Loucy (cell line): ENCODE results near the gene CCDC186.

Experiments
- H2AFZ ChIP-seq: fragments of 200-600 bp; sonication (generic); 2 replicates; pipeline ENCODE4 v1.6.0; 2016; ENCODE audit warnings: antibody characterized with exemption, mild to moderate bottlenecking, low read length, moderate library complexity
- H3F3A ChIP-seq: fragments of 200-600 bp; 2 replicates; pipeline ENCODE4 v1.6.0; 2016; ENCODE audit warnings: antibody characterized with exemption, low read depth, mild to moderate bottlenecking
- H3K27me3 ChIP-seq: fragments of 200-600 bp; sonication (generic); 2 replicates; pipeline ENCODE4 v1.6.1; 2014; ENCODE audit warnings: low read length, mild to moderate bottlenecking; ENCODE audit not compliant: insufficient read depth, poor library complexity, severe bottlenecking
- H3K36me3 ChIP-seq: fragments of 200-600 bp; sonication (generic); 2 replicates; pipeline ENCODE4 v1.6.1; 2016; ENCODE audit warnings: low read length; ENCODE audit not compliant: insufficient read depth
- H3K4me1 ChIP-seq: fragments of 200-600 bp; sonication (generic); 2 replicates; pipeline ENCODE4 v1.5.1; 2014; ENCODE audit warnings: low read length, mild to moderate bottlenecking; ENCODE audit not compliant: insufficient read depth, poor library complexity, severe bottlenecking
- H3K4me2 ChIP-seq: fragments of 200-600 bp; sonication (generic); 2 replicates; pipeline ENCODE4 v1.6.0; 2014; ENCODE audit warnings: antibody characterized with exemption, low read length, low read depth, mild to moderate bottlenecking; ENCODE audit not compliant: poor library complexity, severe bottlenecking
- H3K4me3 ChIP-seq: fragments of 200-600 bp; sonication (generic); 2 replicates; pipeline ENCODE4 v1.5.1; 2014; ENCODE audit warnings: low read length, mild to moderate bottlenecking, mixed read lengths; ENCODE audit not compliant: poor library complexity, severe bottlenecking
- H3K79me2 ChIP-seq: fragments of 200-600 bp; sonication (generic); 2 replicates; pipeline ENCODE4 v1.6.1; 2014; ENCODE audit warnings: low read length; ENCODE audit not compliant: insufficient read depth
- H3K9ac ChIP-seq: fragments of 200-600 bp; sonication (generic); 2 replicates; pipeline ENCODE4 v1.6.0; 2014; ENCODE audit warnings: mild to moderate bottlenecking, low read depth, low read length, moderate library complexity; ENCODE audit not compliant: poor library complexity, severe bottlenecking
- H3K9me2 ChIP-seq: fragments of 200-600 bp; sonication (generic); replicated peaks from 2 replicates; pipeline ENCODE4 v1.6.1; 2016; ENCODE audit warnings: low read depth, low read length, mixed read lengths
- H3K9me3 ChIP-seq: fragments of 200-600 bp; sonication (generic); 2 replicates; pipeline ENCODE4 v1.6.1; 2014; ENCODE audit warnings: mild to moderate bottlenecking, antibody characterized with exemption, low read length, low read depth; ENCODE audit not compliant: insufficient read depth
- H4K20me1 ChIP-seq: fragments of 200-600 bp; sonication (generic); 2 replicates; pipeline ENCODE4 v1.6.0; 2014; ENCODE audit warnings: antibody characterized with exemption, low read length, mild to moderate bottlenecking; ENCODE audit not compliant: insufficient read depth, poor library complexity, severe bottlenecking
- CTCF ChIP-seq: fragments of 200-600 bp; sonication (generic); conservative IDR thresholded peaks from 2 replicates; pipeline ENCODE4 v1.5.1; 2014; ENCODE audit warnings: mild to moderate bottlenecking, antibody characterized with exemption, low read length
- EZH2phosphoT487 ChIP-seq: fragments of 200-600 bp; IDR thresholded peaks from 2 replicates; pipeline ENCODE4 v1.6.1; 2018; ENCODE audit warnings: antibody characterized with exemption, mild to moderate bottlenecking, moderate library complexity, borderline replicate concordance

The CCDC186 gene

GRCh38 chr10:114173603-114173920, 441 bp downstream of the CCDC186 start:
- no peak for TF ChIP-seq CTCF
- no peak for TF ChIP-seq EZH2phosphoT487
- peaks cover 55% of the 10 kb centered on the region for H3K79me2 ChIP-seq
- H3K9me2 ChIP-seq = no peaks in the 10 kb centered on the region
- no peaks in the 10 kb centered on the region for H3K36me3 ChIP-seq
- H2AFZ ChIP-seq = peak overlapping the region; percentile 92
- H3K9me3 ChIP-seq = 0 out of 2 replicates have a peak, but pooled peaks cover 2% of the 10 kb centered on the region
- peak overlapping the region; percentile 77 for H3K9ac ChIP-seq
- H3F3A ChIP-seq = peaks cover 15% of the 10 kb centered on the region; the same call in 1 of the 2 replicates
- peaks cover 5% of the 10 kb centered on the region for H4K20me1 ChIP-seq
- peak overlapping the region; percentile 84 for H3K4me3 ChIP-seq
- peak overlapping the region; percentile 94 for H3K4me2 ChIP-seq
- H3K4me1 ChIP-seq = peaks cover 25% of the 10 kb centered on the region
- H3K27me3 ChIP-seq = peaks cover 4% of the 10 kb centered on the region

GRCh38 chr10:114172776-114173602, 1.0 kb downstream of the CCDC186 start:
- H3K4me3 ChIP-seq = peak overlapping the region; percentile 84
- peaks cover 25% of the 10 kb centered on the region for H3K4me1 ChIP-seq
- no peaks in the 10 kb centered on the region for H3K36me3 ChIP-seq
- peaks cover 15% of the 10 kb centered on the region; the same call in 1 of the 2 replicates for H3F3A ChIP-seq
- H3K79me2 ChIP-seq = peaks cover 58% of the 10 kb centered on the region
- H3K9me3 ChIP-seq = 0 out of 2 replicates have a peak, but pooled peaks cover 6% of the 10 kb centered on the region
- peaks cover 5% of the 10 kb centered on the region for H4K20me1 ChIP-seq
- peak overlapping the region; percentile 77 for H3K9ac ChIP-seq
- H3K27me3 ChIP-seq = peaks cover 4% of the 10 kb centered on the region
- H3K9me2 ChIP-seq = no peaks in the 10 kb centered on the region
- peak overlapping the region; percentile 92 for H2AFZ ChIP-seq
- TF ChIP-seq EZH2phosphoT487 = no peak
- TF ChIP-seq CTCF = no peak
- peak overlapping the region; percentile 94 for H3K4me2 ChIP-seq

GRCh38 chr10:114172216-114172615, 1.8 kb downstream of the CCDC186 start:
- H3F3A ChIP-seq = peaks cover 15% of the 10 kb centered on the region; the same call in 1 of the 2 replicates
- H3K36me3 ChIP-seq = no peaks in the 10 kb centered on the region
- peaks cover 4% of the 10 kb centered on the region for H3K27me3 ChIP-seq
- H2AFZ ChIP-seq = no peak overlapping the region
- H3K9ac ChIP-seq = peak overlapping the region; percentile 28
- peaks cover 5% of the 10 kb centered on the region for H4K20me1 ChIP-seq
- 0 out of 2 replicates have a peak, but pooled peaks cover 6% of the 10 kb centered on the region for H3K9me3 ChIP-seq
- peak overlapping the region; percentile 94 for H3K4me2 ChIP-seq
- H3K4me1 ChIP-seq = peaks cover 25% of the 10 kb centered on the region
- TF ChIP-seq CTCF (no peak), EZH2phosphoT487 (no peak)
- no peaks in the 10 kb centered on the region for H3K9me2 ChIP-seq
- peak overlapping the region; percentile 84 for H3K4me3 ChIP-seq
- peaks cover 58% of the 10 kb centered on the region for H3K79me2 ChIP-seq
